HepG2 (cell line): ENCODE results near the gene FLAD1. TPM values are rescaled to one million over a fixed set of nuclear protein-coding genes. Genes with fewer than 3 reads are reported as not detected.

ENCODE experiments used
- ATF7 ChIP-seq, 2 experiments: fragments of 450-650 bp in 1 of 2; sonication (generic) in 1 of 2; formaldehyde crosslinking in 1 of 2; IDR thresholded peaks; 2 replicates each; pipeline versions ENCODE4 v1.4.0 to v1.6.1; 2016 to 2020; ENCODE audit warnings: antibody characterized with exemption in 1 of 2, mild to moderate bottlenecking in 1 of 2, missing genetic modification reagents in 1 of 2
- GPN1 ChIP-seq: sonication (generic); formaldehyde crosslinking; IDR thresholded peaks from 2 replicates; pipeline ENCODE4 v1.5.1; 2020; ENCODE audit warnings: missing genetic modification reagents, borderline replicate concordance
- HNRNPH1 ChIP-seq: fragments of 200-400 bp; formaldehyde crosslinking; optimal IDR thresholded peaks from 2 replicates; pipeline ENCODE3; 2017; ENCODE audit warnings: mild to moderate bottlenecking, low read depth, low read length
- HNRNPL ChIP-seq: fragments of 200-400 bp; formaldehyde crosslinking; IDR thresholded peaks from 2 replicates; pipeline ENCODE4 v1.6.1; 2017; ENCODE audit warnings: mild to moderate bottlenecking, low read depth, low read length
- KLF11 ChIP-seq: IDR thresholded peaks from 2 replicates; pipeline ENCODE4 v1.6.1; 2016; ENCODE audit warnings: missing compliant biosample characterization
- KLF12 ChIP-seq: sonication (generic); formaldehyde crosslinking; IDR thresholded peaks from 2 replicates; pipeline ENCODE4 v1.4.0; 2020; ENCODE audit warnings: missing genetic modification reagents, borderline replicate concordance
- MED13 ChIP-seq: sonication (generic); formaldehyde crosslinking; IDR thresholded peaks from 2 replicates; pipeline ENCODE4 v1.5.0; 2020; ENCODE audit warnings: missing genetic modification reagents
- RBM39 ChIP-seq: fragments of 200-400 bp; formaldehyde crosslinking; IDR thresholded peaks from one replicate; pipeline ENCODE4 v1.6.1; 2018; ENCODE audit warnings: antibody characterized with exemption, mild to moderate bottlenecking, low read depth, low read length; ENCODE audit not compliant: poor library complexity, severe bottlenecking
- SMAD9 ChIP-seq: sonication (generic); formaldehyde crosslinking; IDR thresholded peaks from 2 replicates; pipeline ENCODE4 v1.5.1; 2020; ENCODE audit warnings: mild to moderate bottlenecking, missing genetic modification reagents
- SYNCRIP ChIP-seq: fragments of 200-400 bp; formaldehyde crosslinking; IDR thresholded peaks from 2 replicates; pipeline ENCODE4 v1.6.1; 2018; ENCODE audit warnings: mild to moderate bottlenecking, low read depth, low read length; ENCODE audit not compliant: insufficient read depth
- TCF12 ChIP-seq, 2 experiments: fragments of 450-650 bp in 1 of 2; sonication (generic) in 1 of 2; formaldehyde crosslinking in 1 of 2; IDR thresholded peaks; 2 replicates each; pipeline versions ENCODE4 v1.6.1 to v1.8.0; 2017 to 2022; ENCODE audit warnings: antibody characterized with exemption in 1 of 2, mild to moderate bottlenecking in 1 of 2, missing genetic modification reagents in 1 of 2, moderate library complexity in 1 of 2
- THAP11 ChIP-seq: IDR thresholded peaks from 2 replicates; pipeline ENCODE4 v1.6.1; 2016; ENCODE audit warnings: missing biosample characterization, missing genetic modification reagents
- TOPORS ChIP-seq: sonication (generic); formaldehyde crosslinking; IDR thresholded peaks from 2 replicates; pipeline ENCODE4 v1.8.0; 2023; ENCODE audit warnings: mild to moderate bottlenecking, missing genetic modification reagents
- XRCC5 ChIP-seq: fragments of 200-400 bp; formaldehyde crosslinking; optimal IDR thresholded peaks from 2 replicates; pipeline ENCODE3; 2017; ENCODE audit warnings: mild to moderate bottlenecking, low read length
- ZBTB42 ChIP-seq: sonication (generic); formaldehyde crosslinking; IDR thresholded peaks from 2 replicates; pipeline ENCODE4 v1.5.0; 2020; ENCODE audit warnings: mild to moderate bottlenecking, missing genetic modification reagents
- ZNF124 ChIP-seq: sonication (generic); formaldehyde crosslinking; IDR thresholded peaks from 2 replicates; pipeline ENCODE4 v1.4.0; 2020; ENCODE audit warnings: missing genetic modification reagents
- ZNF263 ChIP-seq: sonication (generic); formaldehyde crosslinking; IDR thresholded peaks from 2 replicates; pipeline ENCODE4 v1.4.0; 2020; ENCODE audit warnings: missing genetic modification reagents
- ZNF33A ChIP-seq: sonication (generic); formaldehyde crosslinking; IDR thresholded peaks from 2 replicates; pipeline ENCODE4 v1.5.1; 2020; ENCODE audit warnings: missing genetic modification reagents, mild to moderate bottlenecking, moderate library complexity, borderline replicate concordance
- ZNF513 ChIP-seq: sonication (generic); formaldehyde crosslinking; conservative IDR thresholded peaks from 2 replicates; pipeline ENCODE4 v1.5.0; 2020; ENCODE audit warnings: missing genetic modification reagents
- ZNF644 ChIP-seq: IDR thresholded peaks from 2 replicates; pipeline ENCODE4 v1.6.1; 2016; ENCODE audit warnings: low read depth
- polyA plus RNA-seq, 8 experiments: library from polyadenylated mRNA; depleted of rRNA in 3 of 8; stranded (reverse) in 7 of 8; unstranded in 1 of 8; fragments of >200 nt; fragmentation: Illumina TruSeq in 4 of 8; extraction: Trizol in 4 of 8; gene quantifications; 2 replicates each; pipeline versions ENCODE4 v1.2.1 to v1.2.3, GENCODE V29; 2011 to 2016; ENCODE audit warnings: low read depth in 4 of 8, missing spikeins in 1 of 8, mixed read lengths in 1 of 8; ENCODE audit not compliant: insufficient read depth in 1 of 8
- total RNA-seq, 5 experiments: library from RNA; depleted of rRNA; stranded (reverse); fragments of >200 nt; fragmentation: Illumina TruSeq; extraction: Trizol; gene quantifications; 2 replicates each; pipeline ENCODE4 v1.2.3, GENCODE V29; 2016; ENCODE audit warnings: low read depth in 1 of 5
- TF ChIP-seq, protein P1 (sequence below): sonication (generic); formaldehyde crosslinking; IDR thresholded peaks from 2 replicates; pipeline ENCODE4 v1.8.1; 2023; ENCODE audit warnings: mild to moderate bottlenecking, moderate library complexity, missing genetic modification reagents
- TF ChIP-seq, protein P2 (sequence below): IDR thresholded peaks from 2 replicates; pipeline ENCODE4 v1.6.1; 2016; ENCODE audit warnings: low read depth, control low read depth
- TF ChIP-seq, protein P3 (sequence below): sonication (generic); formaldehyde crosslinking; IDR thresholded peaks from 2 replicates; pipeline ENCODE4 v1.4.0; 2020; ENCODE audit warnings: missing genetic modification reagents

Gene FLAD1
- total and polyA plus RNA-seq, 2 of the 13 experiments (the other 11 are each of a cell fraction or from before 2014, with no cell fraction given): 25.9 to 32.8 TPM

DNA sequence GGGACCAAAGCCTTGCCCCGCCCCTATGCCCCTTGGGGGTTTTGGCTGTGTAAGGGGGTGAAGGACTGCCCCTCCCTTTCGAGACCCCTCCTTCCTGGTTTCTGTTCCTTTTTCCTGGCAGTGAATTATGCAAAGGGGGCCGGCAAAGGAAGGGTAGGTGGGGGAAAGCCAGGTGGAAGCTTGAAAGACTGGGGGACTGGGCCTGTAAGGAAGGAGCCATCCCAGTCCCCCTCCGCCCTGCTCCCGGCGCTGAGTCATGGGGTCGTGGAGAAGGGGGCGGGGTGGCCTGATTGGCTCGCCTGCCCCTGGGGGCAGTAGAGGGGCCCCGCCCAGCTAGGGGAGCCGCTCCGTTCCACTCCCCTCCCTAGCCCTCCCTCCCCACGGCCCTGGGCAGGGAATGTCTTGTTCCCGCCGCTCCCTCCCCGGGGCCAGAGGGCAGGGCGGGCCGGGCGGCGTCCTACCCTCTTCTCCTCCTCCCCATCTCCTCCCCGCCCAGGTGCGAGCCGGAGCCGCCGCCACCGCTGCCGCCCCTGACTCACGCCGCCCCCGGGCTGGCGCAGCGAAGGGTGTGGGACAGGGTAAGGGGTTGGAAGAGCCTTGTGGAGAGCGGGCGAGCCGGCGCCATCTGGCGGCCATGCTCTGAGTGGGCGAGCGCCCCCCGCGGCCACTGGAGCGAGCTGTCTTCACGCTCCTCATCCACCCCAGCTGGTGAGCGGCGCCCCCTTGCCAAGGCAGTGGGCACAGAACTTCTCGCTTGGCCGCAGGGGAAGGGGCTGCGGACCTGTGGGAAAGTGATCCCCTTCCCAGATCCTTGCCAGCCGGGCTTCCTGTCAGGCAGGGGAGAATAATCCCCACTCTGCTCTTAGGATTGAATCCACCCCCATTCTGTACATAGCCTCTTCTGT, 34.1 kb downstream of the FLAD1 start (continued):
- TF ChIP-seq ATF7 (IDR thresholded peaks at IDR 0.05) (no peak), ATF7 (CRISPR knock-in tag; IDR thresholded peaks at IDR 0.05) (no peak; the same call in 1 of the 2 replicates), GPN1 (CRISPR knock-in tag) (no peak), KLF12 (CRISPR knock-in tag) (peak; percentile 94; the same call in 1 of the 2 replicates), ZNF33A (CRISPR knock-in tag) (no peak), KLF11 (CRISPR knock-in tag) (0 out of 2 replicates have a peak, but pooled peaks have one; percentile 56), HNRNPH1 (no peak), XRCC5 (peak; percentile 99), SMAD9 (no peak), RBM39 (no peak), ZNF513 (CRISPR knock-in tag) (no peak), TOPORS (CRISPR knock-in tag) (peak; percentile 38; the same call in 1 of the 2 replicates), ZNF263 (CRISPR knock-in tag) (peak; percentile 49; the same call in 1 of the 2 replicates), TCF12 (IDR thresholded peaks at IDR 0.05) (no peak), TCF12 (CRISPR knock-in tag; IDR thresholded peaks at IDR 0.05) (peak; percentile 79; the same call in 1 of the 2 replicates), THAP11 (CRISPR knock-in tag) (peak; percentile 82), ZBTB42 (no peak), MED13 (CRISPR knock-in tag) (peak; percentile 68; the same call in 1 of the 2 replicates), ZNF124 (peak; percentile 40; the same call in 1 of the 2 replicates), SYNCRIP (no peak), HNRNPL (peak; percentile 99), ZNF644 (CRISPR knock-in tag) (0 out of 2 replicates have a peak, but pooled peaks have one; percentile 12)
- TF ChIP-seq, protein P1, sequence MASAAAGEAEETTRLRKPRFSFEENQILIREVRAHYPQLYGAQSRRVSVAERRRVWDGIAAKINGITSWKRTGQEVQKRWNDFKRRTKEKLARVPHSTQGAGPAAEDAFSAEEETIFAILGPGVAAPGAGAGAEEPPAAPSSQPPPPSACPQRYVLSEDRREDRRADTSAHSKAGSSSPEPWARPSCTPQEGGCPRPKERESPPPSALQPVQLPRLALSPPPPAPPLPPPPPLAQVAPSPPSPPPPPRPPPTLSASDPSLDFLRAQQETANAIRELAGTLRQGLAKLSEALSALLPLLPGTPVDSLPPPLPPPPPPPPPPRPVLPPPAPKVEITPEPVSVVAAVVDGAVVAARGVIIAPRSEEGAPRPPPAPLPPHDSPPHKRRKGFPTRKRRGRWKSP: peak; percentile 85
- TF ChIP-seq, protein P2, sequence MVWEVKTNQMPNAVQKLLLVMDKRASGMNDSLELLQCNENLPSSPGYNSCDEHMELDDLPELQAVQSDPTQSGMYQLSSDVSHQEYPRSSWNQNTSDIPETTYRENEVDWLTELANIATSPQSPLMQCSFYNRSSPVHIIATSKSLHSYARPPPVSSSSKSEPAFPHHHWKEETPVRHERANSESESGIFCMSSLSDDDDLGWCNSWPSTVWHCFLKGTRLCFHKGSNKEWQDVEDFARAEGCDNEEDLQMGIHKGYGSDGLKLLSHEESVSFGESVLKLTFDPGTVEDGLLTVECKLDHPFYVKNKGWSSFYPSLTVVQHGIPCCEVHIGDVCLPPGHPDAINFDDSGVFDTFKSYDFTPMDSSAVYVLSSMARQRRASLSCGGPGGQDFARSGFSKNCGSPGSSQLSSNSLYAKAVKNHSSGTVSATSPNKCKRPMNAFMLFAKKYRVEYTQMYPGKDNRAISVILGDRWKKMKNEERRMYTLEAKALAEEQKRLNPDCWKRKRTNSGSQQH (CRISPR knock-in tag): 0 out of 2 replicates have a peak, but pooled peaks have one; percentile 57
- TF ChIP-seq, protein P3, sequence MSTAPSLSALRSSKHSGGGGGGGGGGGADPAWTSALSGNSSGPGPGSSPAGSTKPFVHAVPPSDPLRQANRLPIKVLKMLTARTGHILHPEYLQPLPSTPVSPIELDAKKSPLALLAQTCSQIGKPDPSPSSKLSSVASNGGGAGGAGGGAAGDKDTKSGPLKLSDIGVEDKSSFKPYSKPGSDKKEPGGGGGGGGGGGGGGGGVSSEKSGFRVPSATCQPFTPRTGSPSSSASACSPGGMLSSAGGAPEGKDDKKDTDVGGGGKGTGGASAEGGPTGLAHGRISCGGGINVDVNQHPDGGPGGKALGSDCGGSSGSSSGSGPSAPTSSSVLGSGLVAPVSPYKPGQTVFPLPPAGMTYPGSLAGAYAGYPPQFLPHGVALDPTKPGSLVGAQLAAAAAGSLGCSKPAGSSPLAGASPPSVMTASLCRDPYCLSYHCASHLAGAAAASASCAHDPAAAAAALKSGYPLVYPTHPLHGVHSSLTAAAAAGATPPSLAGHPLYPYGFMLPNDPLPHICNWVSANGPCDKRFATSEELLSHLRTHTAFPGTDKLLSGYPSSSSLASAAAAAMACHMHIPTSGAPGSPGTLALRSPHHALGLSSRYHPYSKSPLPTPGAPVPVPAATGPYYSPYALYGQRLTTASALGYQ (CRISPR knock-in tag): peak; percentile 84; the same call in 1 of the 2 replicates
